ENCODE data around the gene DLGAP3.
A peak's percentile ranks its signal among the peaks of the same experiment; 100 is the strongest.

The DLGAP3 gene

DNA sequence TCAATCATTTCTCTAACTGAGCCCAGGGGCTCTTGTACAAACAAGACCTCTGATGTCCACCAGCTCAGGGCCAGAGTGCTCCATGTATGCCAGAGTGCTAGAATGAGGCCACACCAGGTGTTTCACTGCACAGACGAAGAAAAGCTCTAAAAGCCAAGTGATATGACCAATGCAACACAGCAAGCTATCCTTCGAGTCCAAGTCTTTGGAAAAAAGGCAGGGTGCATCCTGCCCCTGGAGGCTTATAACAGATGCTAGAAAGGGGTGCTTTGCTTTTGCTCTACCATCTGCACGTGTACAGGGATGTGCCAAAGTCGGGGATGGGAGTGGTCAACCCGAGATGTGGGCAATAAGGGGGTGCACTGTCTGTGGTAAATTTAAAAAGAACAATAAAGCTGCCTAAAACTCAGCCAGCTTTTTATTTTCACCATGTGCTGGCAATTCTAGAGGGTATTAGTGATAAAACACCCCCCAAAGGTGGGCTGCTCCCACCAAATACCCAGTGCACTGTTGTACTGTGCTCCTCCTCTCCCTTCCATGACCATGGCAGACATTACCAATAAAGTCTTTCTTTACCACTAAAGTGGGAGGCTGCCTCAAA lies 102.0 kb downstream of the DLGAP3 start:
- Histone ChIP-seq H4K8ac (ENCODE audit: low read depth, low read length) (no peak overlapping the region), H2BK120ac (ENCODE audit: low read depth, low read length) (no peak overlapping the region), H3K4me1 (ENCODE audit: control insufficient read depth in 2 of 2, insufficient read depth in 1 of 2, low read depth in 1 of 2, low read length in 2 of 2) (peaks cover 2 to 15% of the 10 kb centered on the region in 2 donors), H4K91ac (ENCODE audit: low read depth, low read length, poor library complexity) (no peak overlapping the region), H3K79me1 (ENCODE audit: low read depth, low read length) (no peaks in the 10 kb centered on the region), H3K9me3 (replicated peaks in 1 of 2; ENCODE audit: control insufficient read depth in 2 of 2, insufficient read depth in 1 of 2, low read depth in 1 of 2, low read length in 2 of 2) (peaks cover 0 to 4% of the 10 kb centered on the region in 2 donors), H2AFZ (ENCODE audit: low read length) (no peak overlapping the region), H2BK15ac (ENCODE audit: low read length) (no peak overlapping the region), H3K23ac (ENCODE audit: low read depth, low read length, poor library complexity) (no peak overlapping the region), H3K18ac (ENCODE audit: low read length) (no peak overlapping the region), H2AK5ac (ENCODE audit: low read depth, low read length) (no peak overlapping the region), H3K27ac (replicated peaks; ENCODE audit: low read length) (no peak overlapping the region), H3K4me3 (ENCODE audit: low read length in 2 of 2) (no peak overlapping the region), H3K36me3 (replicated peaks in 1 of 2; ENCODE audit: control insufficient read depth in 2 of 2, insufficient read depth in 2 of 2, low read length in 2 of 2) (no peaks in the 10 kb centered on the region), H2BK5ac (ENCODE audit: low read length) (no peak overlapping the region), H3K4me2 (ENCODE audit: insufficient read depth, low read length, poor library complexity, severe bottlenecking) (no peak overlapping the region), H3K27me3 (ENCODE audit: control insufficient read depth in 3 of 3, insufficient read depth in 3 of 3, low read depth in 1 of 3, low read length in 3 of 3) (no peaks in the 10 kb centered on the region), H2BK12ac (ENCODE audit: low read length) (no peak overlapping the region), H3K14ac (ENCODE audit: low read length) (no peak overlapping the region), H3K4ac (ENCODE audit: low read length) (no peak overlapping the region), H3K9ac (ENCODE audit: low read depth, low read length, poor library complexity) (no peak overlapping the region)
- DNase-seq (ENCODE audit: low spot score), result no peak
- no CpG with 5 or more reads among the region's 5 CpGs for WGBS, 2 donors (ENCODE audit: extremely low coverage in 2 of 2, insufficient read length in 2 of 2, insufficient replicate concordance in 1 of 2)

DNA sequence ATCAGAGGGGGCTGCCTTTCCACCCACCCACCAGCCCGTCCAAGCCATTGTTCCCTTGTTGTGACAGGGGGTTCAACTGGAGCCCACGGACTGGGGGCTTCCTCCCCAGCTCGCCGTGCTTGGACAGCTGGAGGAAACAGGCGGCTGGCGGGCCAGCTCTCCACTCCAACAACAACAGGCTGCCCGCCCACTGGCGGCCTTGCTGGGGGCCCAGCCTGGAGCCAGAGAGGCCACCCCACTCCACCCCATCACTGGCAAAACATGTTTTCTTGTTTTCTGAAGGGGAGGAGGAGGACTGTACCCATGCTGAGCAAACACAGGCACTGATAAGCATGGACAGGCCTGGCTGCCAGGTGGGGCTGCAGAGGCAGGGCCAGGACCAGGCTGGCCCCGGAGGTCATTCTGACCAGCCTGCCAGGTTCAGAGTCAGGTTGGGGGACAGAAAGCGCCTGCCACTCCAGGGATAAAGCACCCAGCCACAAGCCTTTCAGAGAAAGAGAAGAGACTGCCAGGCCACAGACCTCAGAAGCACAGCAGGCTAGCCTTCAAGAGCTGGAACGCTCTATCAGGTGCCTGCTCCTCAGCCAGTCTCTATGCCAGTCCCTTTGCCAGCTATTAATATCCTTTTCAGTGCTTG lies 103.9 kb downstream of the DLGAP3 start:
- H2BK120ac ChIP-seq (ENCODE audit: low read depth, low read length), result no peak overlapping the region
- no peak overlapping the region for H3K4me3 ChIP-seq (ENCODE audit: low read length in 2 of 2)
- no peak overlapping the region for H4K91ac ChIP-seq (ENCODE audit: low read depth, low read length, poor library complexity)
- no CpG with 5 or more reads among the region's 11 CpGs for WGBS, 2 donors (ENCODE audit: extremely low coverage in 2 of 2, insufficient read length in 2 of 2, insufficient replicate concordance in 1 of 2)
- no peak for DNase-seq (ENCODE audit: low spot score)
- H3K79me1 ChIP-seq (ENCODE audit: low read depth, low read length), result no peaks in the 10 kb centered on the region
- H2BK12ac ChIP-seq (ENCODE audit: low read length), result no peak overlapping the region
- H2BK5ac ChIP-seq (ENCODE audit: low read length), result no peak overlapping the region
- H3K9ac ChIP-seq (ENCODE audit: low read depth, low read length, poor library complexity), result no peak overlapping the region
- H2BK15ac ChIP-seq (ENCODE audit: low read length), result no peak overlapping the region
- peak overlapping the region; percentile 10 for H3K14ac ChIP-seq (ENCODE audit: low read length)
- no peak overlapping the region for H3K4me2 ChIP-seq (ENCODE audit: insufficient read depth, low read length, poor library complexity, severe bottlenecking)
- H3K36me3 ChIP-seq (replicated peaks in 1 of 2; ENCODE audit: control insufficient read depth in 2 of 2, insufficient read depth in 2 of 2, low read length in 2 of 2), result no peaks in the 10 kb centered on the region
- no peak overlapping the region for H3K27ac ChIP-seq (replicated peaks; ENCODE audit: low read length)
- no peak overlapping the region for H2AK5ac ChIP-seq (ENCODE audit: low read depth, low read length)
- no peak overlapping the region for H3K4ac ChIP-seq (ENCODE audit: low read length)
- no peaks in the 10 kb centered on the region for H3K27me3 ChIP-seq (ENCODE audit: control insufficient read depth in 3 of 3, insufficient read depth in 3 of 3, low read depth in 1 of 3, low read length in 3 of 3)
- peak overlapping the region; percentile 23 for H2AFZ ChIP-seq (ENCODE audit: low read length)
- no peak overlapping the region for H4K8ac ChIP-seq (ENCODE audit: low read depth, low read length)
- peaks cover 2 to 15% of the 10 kb centered on the region in 2 donors for H3K4me1 ChIP-seq (ENCODE audit: control insufficient read depth in 2 of 2, insufficient read depth in 1 of 2, low read depth in 1 of 2, low read length in 2 of 2)
- H3K23ac ChIP-seq (ENCODE audit: low read depth, low read length, poor library complexity), result peak overlapping the region; percentile 7
- no peak overlapping the region for H3K18ac ChIP-seq (ENCODE audit: low read length)
- H3K9me3 ChIP-seq (replicated peaks in 1 of 2; ENCODE audit: control insufficient read depth in 2 of 2, insufficient read depth in 1 of 2, low read depth in 1 of 2, low read length in 2 of 2), result peaks cover 0 to 4% of the 10 kb centered on the region in 2 donors

DNA sequence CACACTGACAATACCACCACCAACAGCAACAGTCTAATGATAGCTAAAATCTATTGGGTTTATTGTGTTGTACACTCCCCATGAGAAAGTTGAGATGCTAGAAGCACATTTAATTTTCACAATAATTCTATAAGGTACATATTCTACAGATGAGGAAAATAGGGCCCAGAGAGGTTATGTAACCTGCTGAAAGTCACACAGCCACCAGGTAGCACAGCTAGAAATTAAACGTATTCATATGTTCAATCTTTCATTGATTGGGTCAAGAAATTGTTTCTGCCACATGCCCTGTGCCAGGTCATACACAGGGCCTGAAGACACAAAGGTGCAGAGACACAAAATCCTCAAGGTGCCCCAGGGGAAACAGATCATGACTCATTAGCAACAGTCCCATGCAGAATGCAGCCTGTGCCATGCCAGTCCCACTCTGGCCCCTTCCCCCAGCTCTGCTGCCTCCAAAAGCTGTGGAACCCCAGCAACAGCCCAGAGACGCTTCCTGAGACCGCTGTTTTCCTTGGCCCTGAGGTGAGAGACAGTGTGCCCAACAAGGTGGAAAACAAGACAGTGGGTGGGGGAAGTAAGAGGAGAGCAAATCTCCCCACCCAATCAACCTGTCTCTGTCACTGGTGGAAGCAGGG lies 104.5 kb downstream of the DLGAP3 start:
- Histone ChIP-seq H4K8ac (ENCODE audit: low read depth, low read length) (no peak overlapping the region), H3K18ac (ENCODE audit: low read length) (no peak overlapping the region), H3K4me1 (ENCODE audit: control insufficient read depth in 2 of 2, insufficient read depth in 1 of 2, low read depth in 1 of 2, low read length in 2 of 2) (peaks cover 2 to 15% of the 10 kb centered on the region in 2 donors), H2BK5ac (ENCODE audit: low read length) (no peak overlapping the region), H2BK15ac (ENCODE audit: low read length) (no peak overlapping the region), H3K9me3 (replicated peaks in 1 of 2; ENCODE audit: control insufficient read depth in 2 of 2, insufficient read depth in 1 of 2, low read depth in 1 of 2, low read length in 2 of 2) (peaks cover 0 to 4% of the 10 kb centered on the region in 2 donors), H4K91ac (ENCODE audit: low read depth, low read length, poor library complexity) (no peak overlapping the region), H3K4me2 (ENCODE audit: insufficient read depth, low read length, poor library complexity, severe bottlenecking) (no peak overlapping the region), H3K36me3 (replicated peaks in 1 of 2; ENCODE audit: control insufficient read depth in 2 of 2, insufficient read depth in 2 of 2, low read length in 2 of 2) (no peaks in the 10 kb centered on the region), H3K9ac (ENCODE audit: low read depth, low read length, poor library complexity) (no peak overlapping the region), H3K27ac (replicated peaks; ENCODE audit: low read length) (no peak overlapping the region), H2AFZ (ENCODE audit: low read length) (peak overlapping the region; percentile 23), H3K79me1 (ENCODE audit: low read depth, low read length) (no peaks in the 10 kb centered on the region), H2AK5ac (ENCODE audit: low read depth, low read length) (no peak overlapping the region), H3K27me3 (ENCODE audit: control insufficient read depth in 3 of 3, insufficient read depth in 3 of 3, low read depth in 1 of 3, low read length in 3 of 3) (no peaks in the 10 kb centered on the region), H3K4me3 (ENCODE audit: low read length in 2 of 2) (no peak overlapping the region), H3K23ac (ENCODE audit: low read depth, low read length, poor library complexity) (no peak overlapping the region), H3K14ac (ENCODE audit: low read length) (no peak overlapping the region), H2BK12ac (ENCODE audit: low read length) (no peak overlapping the region), H3K4ac (ENCODE audit: low read length) (no peak overlapping the region), H2BK120ac (ENCODE audit: low read depth, low read length) (no peak overlapping the region)
- WGBS, 2 donors (ENCODE audit: extremely low coverage in 2 of 2, insufficient read length in 2 of 2, insufficient replicate concordance in 1 of 2), result no CpG with 5 or more reads among the region's 3 CpGs
- no peak for DNase-seq (ENCODE audit: low spot score)

DNA sequence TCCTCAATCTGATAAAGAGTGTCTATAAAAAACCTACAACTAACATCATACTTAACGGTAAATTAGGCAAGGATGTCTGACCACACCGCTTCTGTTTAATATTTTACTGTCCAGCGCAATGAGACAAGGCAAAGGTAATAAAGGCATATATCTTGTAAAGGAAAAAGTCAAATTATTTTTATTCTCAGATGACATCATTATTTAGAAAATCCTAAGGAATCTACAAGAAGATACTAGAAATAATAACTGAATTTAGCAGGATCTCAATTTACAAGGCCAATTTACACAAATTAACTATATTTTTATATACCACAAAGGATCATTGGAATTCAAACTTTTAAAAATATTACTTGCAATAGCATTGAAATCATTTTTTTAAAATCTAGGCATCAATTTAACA lies 107.2 kb downstream of the DLGAP3 start:
- no peak overlapping the region for H3K4me3 ChIP-seq (ENCODE audit: low read length in 2 of 2)

More for the DNA sequence above, 107.2 kb downstream of the DLGAP3 start:
- Histone ChIP-seq H2BK12ac (ENCODE audit: low read length) (no peak overlapping the region), H3K36me3 (replicated peaks in 1 of 2; ENCODE audit: control insufficient read depth in 2 of 2, insufficient read depth in 2 of 2, low read length in 2 of 2) (no peaks in the 10 kb centered on the region), H3K23ac (ENCODE audit: low read depth, low read length, poor library complexity) (no peak overlapping the region), H3K9me3 (replicated peaks in 1 of 2; ENCODE audit: control insufficient read depth in 2 of 2, insufficient read depth in 1 of 2, low read depth in 1 of 2, low read length in 2 of 2) (peaks cover 0 to 4% of the 10 kb centered on the region in 2 donors), H2AK5ac (ENCODE audit: low read depth, low read length) (no peak overlapping the region), H3K27me3 (ENCODE audit: control insufficient read depth in 3 of 3, insufficient read depth in 3 of 3, low read depth in 1 of 3, low read length in 3 of 3) (no peaks in the 10 kb centered on the region), H2BK15ac (ENCODE audit: low read length) (no peak overlapping the region), H3K27ac (replicated peaks; ENCODE audit: low read length) (no peak overlapping the region), H3K4ac (ENCODE audit: low read length) (no peak overlapping the region), H2AFZ (ENCODE audit: low read length) (no peak overlapping the region), H2BK120ac (ENCODE audit: low read depth, low read length) (no peak overlapping the region), H3K4me1 (ENCODE audit: control insufficient read depth in 2 of 2, insufficient read depth in 1 of 2, low read depth in 1 of 2, low read length in 2 of 2) (peaks cover 2 to 12% of the 10 kb centered on the region in 2 donors), H3K4me2 (ENCODE audit: insufficient read depth, low read length, poor library complexity, severe bottlenecking) (no peak overlapping the region), H2BK5ac (ENCODE audit: low read length) (no peak overlapping the region), H3K14ac (ENCODE audit: low read length) (no peak overlapping the region), H4K8ac (ENCODE audit: low read depth, low read length) (no peak overlapping the region), H4K91ac (ENCODE audit: low read depth, low read length, poor library complexity) (no peak overlapping the region), H3K79me1 (ENCODE audit: low read depth, low read length) (no peaks in the 10 kb centered on the region), H3K9ac (ENCODE audit: low read depth, low read length, poor library complexity) (no peak overlapping the region), H3K18ac (ENCODE audit: low read length) (no peak overlapping the region)
- WGBS, 2 donors (ENCODE audit: extremely low coverage in 2 of 2, insufficient read length in 2 of 2, insufficient replicate concordance in 1 of 2), result no CpG with 5 or more reads among the region's 3 CpGs
- no peak for DNase-seq (ENCODE audit: low spot score)
